IMR-90 (cell line): ENCODE data around the gene SLC25A12. TPM values are rescaled to one million over a fixed set of nuclear protein-coding genes. Genes with fewer than 3 reads are reported as not detected.

ENCODE experiments used
- ATAC-seq: fragments of 200-7000 bp; cut with Tn5 transposase; 2 replicates; pipeline ENCODE4 v1.9.1; 2020; ENCODE audit warnings: low read depth, mild to moderate bottlenecking, moderate library complexity
- BruUV-seq: library from RNA; stranded (reverse); fragments of 400-500 nt; replicated peaks from 2 replicates; lab custom pipeline; 2021; lab: Mats Ljungman, UMichigan
- CTCF ChIA-PET: fragments of 300-600 bp; formaldehyde crosslinking; extraction: SDS; loops from one replicate; lab custom pipeline; 2021; ENCODE audit warnings: antibody characterized with exemption; lab: Yijun Ruan, JAX
- POLR2A ChIA-PET: fragments of 300-600 bp; sonication (Branson Sonifier 250); formaldehyde crosslinking; loops from one replicate; lab custom pipeline; 2022; ENCODE audit warnings: antibody characterized with exemption; ENCODE audit not compliant: unreplicated experiment; lab: Charles Lee
- DNase-seq: peaks from one replicate; pipeline ENCODE4 v3.0.0; 2013
- H2AFZ ChIP-seq: replicated peaks from 2 replicates; pipeline ENCODE3; 2013; ENCODE audit warnings: low read length, mild to moderate bottlenecking; ENCODE audit not compliant: poor library complexity
- H2AK5ac ChIP-seq: 2 replicates; pipeline ENCODE4 v1.6.1; 2013; ENCODE audit warnings: low read depth, low read length, inconsistent platforms
- H2AK9ac ChIP-seq: replicated peaks from 2 replicates; pipeline ENCODE3; 2013; ENCODE audit warnings: mild to moderate bottlenecking, low read depth, low read length, moderate library complexity; ENCODE audit not compliant: poor library complexity
- H2BK120ac ChIP-seq: 2 replicates; pipeline ENCODE4 v1.6.1; 2013; ENCODE audit warnings: low read depth, low read length, inconsistent platforms
- H2BK15ac ChIP-seq: 3 replicates; pipeline ENCODE4 v1.6.1; 2013; ENCODE audit warnings: low read depth, low read length, inconsistent platforms
- H2BK20ac ChIP-seq: 2 replicates; pipeline ENCODE4 v1.6.1; 2013; ENCODE audit warnings: low read depth, mild to moderate bottlenecking, inconsistent platforms, low read length, moderate library complexity
- H2BK5ac ChIP-seq: 2 replicates; pipeline ENCODE4 v1.6.1; 2013; ENCODE audit warnings: mild to moderate bottlenecking, low read depth, low read length, inconsistent platforms; ENCODE audit not compliant: poor library complexity, severe bottlenecking
- H3K14ac ChIP-seq: replicated peaks from 2 replicates; pipeline ENCODE4 v1.6.1; 2013; ENCODE audit warnings: low read depth, low read length, inconsistent platforms
- H3K18ac ChIP-seq: 2 replicates; pipeline ENCODE4 v1.6.1; 2013; ENCODE audit warnings: low read depth, low read length, control low read depth
- H3K23ac ChIP-seq: 2 replicates; pipeline ENCODE4 v1.6.1; 2013; ENCODE audit warnings: low read depth, low read length, inconsistent platforms
- H3K27ac ChIP-seq: 2 replicates; pipeline ENCODE4 v1.5.1; 2013; ENCODE audit warnings: mild to moderate bottlenecking, control low read depth, low read length; ENCODE audit not compliant: insufficient read depth
- H3K27me3 ChIP-seq: 2 replicates; pipeline ENCODE4 v1.6.1; 2013; ENCODE audit warnings: low read length; ENCODE audit not compliant: control insufficient read depth, insufficient read depth
- H3K36me3 ChIP-seq: 2 replicates; pipeline ENCODE4 v1.6.1; 2013; ENCODE audit warnings: low read length, mixed read lengths; ENCODE audit not compliant: control insufficient read depth, insufficient read depth
- H3K4ac ChIP-seq: 2 replicates; pipeline ENCODE4 v1.6.1; 2013; ENCODE audit warnings: low read depth, low read length, inconsistent platforms
- H3K4me1 ChIP-seq: 2 replicates; pipeline ENCODE4 v1.6.1; 2013; ENCODE audit warnings: low read length, mixed read lengths; ENCODE audit not compliant: control insufficient read depth, insufficient read depth
- H3K4me2 ChIP-seq: 2 replicates; pipeline ENCODE4 v1.6.1; 2013; ENCODE audit warnings: low read depth, mild to moderate bottlenecking, control low read depth, low read length, moderate library complexity
- H3K4me3 ChIP-seq: 2 replicates; pipeline ENCODE4 v1.5.1; 2013; ENCODE audit warnings: low read depth, mild to moderate bottlenecking, control low read depth, low read length, moderate library complexity; ENCODE audit not compliant: insufficient read depth
- H3K56ac ChIP-seq: 2 replicates; pipeline ENCODE4 v1.6.1; 2013; ENCODE audit warnings: low read length, inconsistent platforms; ENCODE audit not compliant: insufficient read depth; ENCODE audit errors: extremely low read depth
- H3K79me1 ChIP-seq, 2 experiments: 2 replicates each; pipeline ENCODE4 v1.6.1; 2013; ENCODE audit warnings: low read length in 2 of 2, inconsistent platforms in 1 of 2, low read depth in 1 of 2
- H3K9ac ChIP-seq: 2 replicates; pipeline ENCODE4 v1.6.1; 2013; ENCODE audit warnings: low read depth, low read length, control low read depth
- H3K9me1 ChIP-seq: 2 replicates; pipeline ENCODE4 v1.6.1; 2013; ENCODE audit warnings: low read length, inconsistent platforms; ENCODE audit not compliant: insufficient read depth
- H3K9me3 ChIP-seq: 2 replicates; pipeline ENCODE4 v1.6.1; 2013; ENCODE audit warnings: low read length; ENCODE audit not compliant: control insufficient read depth, insufficient read depth
- H4K20me1 ChIP-seq: 2 replicates; pipeline ENCODE4 v1.6.1; 2013; ENCODE audit warnings: low read length, inconsistent platforms; ENCODE audit not compliant: insufficient read depth
- H4K5ac ChIP-seq: 2 replicates; pipeline ENCODE4 v1.6.1; 2013; ENCODE audit warnings: mild to moderate bottlenecking, low read depth, low read length, control low read depth
- H4K8ac ChIP-seq, 2 experiments: 2 replicates each; pipeline ENCODE4 v1.6.1; 2013; ENCODE audit warnings: low read depth in 2 of 2, low read length in 2 of 2, control low read depth in 1 of 2, inconsistent platforms in 1 of 2
- H4K91ac ChIP-seq: 2 replicates; pipeline ENCODE4 v1.6.1; 2013; ENCODE audit warnings: low read depth, low read length, inconsistent platforms; ENCODE audit not compliant: insufficient read depth
- CEBPB ChIP-seq: IDR thresholded peaks from 2 replicates; pipeline ENCODE4 v1.6.1; 2012; ENCODE audit warnings: low read depth, low read length, improper control_type of control experiment
- CHD1 ChIP-seq: IDR thresholded peaks from 2 replicates; pipeline ENCODE4 v1.6.1; 2012; ENCODE audit warnings: low read depth, low read length, improper control_type of control experiment
- MAZ ChIP-seq: IDR thresholded peaks from 2 replicates; pipeline ENCODE4 v1.6.1; 2012; ENCODE audit warnings: low read depth, mild to moderate bottlenecking, low read length, improper control_type of control experiment, moderate library complexity, borderline replicate concordance
- WGBS, 2 experiments: methylation state at CpG; one replicate each; pipeline versions ENCODE4 v1.1.5 to v1.1.7; 2013; ENCODE audit warnings: missing lambda C conversion rate in 2 of 2; ENCODE audit not compliant: insufficient read length in 1 of 2; ENCODE audit errors: extremely low coverage in 2 of 2; 5-methylcytosine and 5-hydroxymethylcytosine counted together
- dilution Hi-C: fragments of 300-500 bp; cut with HindIII; formaldehyde crosslinking; loops from one replicate; pipeline ENCODE4 v1.14.3; 2018; ENCODE audit warnings: low sequenced_read_pairs; ENCODE audit not compliant: unreplicated experiment
- in situ Hi-C: fragments of 300-500 bp; cut with MboI; formaldehyde crosslinking; loops from 3 replicates; pipeline ENCODE4 v1.14.3; 2019; ENCODE audit warnings: low sequenced_read_pairs, inconsistent platforms, mixed read lengths
- intact Hi-C: fragments of 100-400 bp; cut with micrococcal nuclease; formaldehyde crosslinking; loops from 2 replicates; pipeline ENCODE4 v1.10.0; 2022
- polyA plus RNA-seq, 3 experiments: library from polyadenylated mRNA; depleted of rRNA; stranded (reverse); fragments of >200 nt; gene quantifications; 2 replicates each; pipeline ENCODE4 v1.2.3, GENCODE V29; 2012; ENCODE audit warnings: low replicate concordance in 1 of 3
- total RNA-seq: library from RNA; depleted of rRNA; stranded (reverse); fragments of >200 nt; gene quantifications from 2 replicates; pipeline ENCODE4 v1.2.3, GENCODE V29; 2012
- TF ChIP-seq, protein P1 (sequence below): conservative IDR thresholded peaks from 2 replicates; pipeline ENCODE4 v1.5.1; 2012; ENCODE audit warnings: mild to moderate bottlenecking, low read depth, low read length, improper control_type of control experiment

SLC25A12 gene
- total and polyA plus RNA-seq, 2 of the 4 experiments (the other 2 are of a cell fraction), result 16.3 to 17.6 TPM

DNA sequence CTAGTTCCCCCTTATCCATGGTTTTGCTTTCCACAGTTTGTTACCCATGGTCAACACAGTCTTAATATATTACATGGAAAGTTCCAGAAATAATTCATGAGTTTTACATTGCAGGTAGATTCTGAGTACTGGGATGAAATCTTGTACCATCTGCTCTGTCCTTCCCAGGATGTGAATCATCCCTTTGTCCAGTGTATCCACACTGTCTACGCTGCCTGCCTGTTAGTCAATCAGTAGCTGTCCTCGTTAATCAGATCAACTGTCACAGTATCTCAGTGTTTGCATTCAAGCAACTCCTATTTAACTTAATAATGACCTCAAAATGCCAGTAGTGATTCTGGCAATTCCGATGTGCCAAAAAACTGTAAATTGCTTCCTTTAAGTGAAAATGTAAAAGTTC lies 130.4 kb downstream of the SLC25A12 start:
- Histone ChIP-seq H3K9me3 (no peaks in the 10 kb centered on the region), H2BK120ac (no peak overlapping the region), H4K91ac (no peak overlapping the region), H4K5ac (no peak overlapping the region), H2BK15ac (no peak overlapping the region), H3K23ac (no peak overlapping the region), H3K9me1 (peaks cover 7% of the 10 kb centered on the region), H3K4ac (no peak overlapping the region), H4K20me1 (no peaks in the 10 kb centered on the region), H3K4me2 (no peak overlapping the region), H3K36me3 (peaks cover 13% of the 10 kb centered on the region), H3K9ac (no peak overlapping the region), H3K4me3 (no peak overlapping the region), H3K4me1 (peaks cover 2% of the 10 kb centered on the region), H2BK20ac (no peak overlapping the region), H3K18ac (no peak overlapping the region), H2AK5ac (no peak overlapping the region), H2AK9ac (no peak overlapping the region), H3K14ac (no peak overlapping the region), H3K27me3 (no peaks in the 10 kb centered on the region), H3K56ac (no peak overlapping the region), H4K8ac (no peak overlapping the region), H2BK5ac (no peak overlapping the region), H2AFZ (no peak overlapping the region), H3K79me1 (peaks cover 0 to 6% of the 10 kb centered on the region in 2 experiments; a peak in 1 of 4 replicates), H3K27ac (no peak overlapping the region)
- ChIA-PET POLR2A (interaction anchor here (0.6 kb wide), 1 partner anchor 549 kb away, joined by 5 read pairs; no protein-coding TSS in a partner anchor), CTCF (interaction anchor here (0.6 to 0.9 kb wide), 2 partner anchors 9 to 450 kb away, joined by 3 to 4 read pairs; no protein-coding TSS in a partner anchor)
- TF ChIP-seq, protein P1, sequence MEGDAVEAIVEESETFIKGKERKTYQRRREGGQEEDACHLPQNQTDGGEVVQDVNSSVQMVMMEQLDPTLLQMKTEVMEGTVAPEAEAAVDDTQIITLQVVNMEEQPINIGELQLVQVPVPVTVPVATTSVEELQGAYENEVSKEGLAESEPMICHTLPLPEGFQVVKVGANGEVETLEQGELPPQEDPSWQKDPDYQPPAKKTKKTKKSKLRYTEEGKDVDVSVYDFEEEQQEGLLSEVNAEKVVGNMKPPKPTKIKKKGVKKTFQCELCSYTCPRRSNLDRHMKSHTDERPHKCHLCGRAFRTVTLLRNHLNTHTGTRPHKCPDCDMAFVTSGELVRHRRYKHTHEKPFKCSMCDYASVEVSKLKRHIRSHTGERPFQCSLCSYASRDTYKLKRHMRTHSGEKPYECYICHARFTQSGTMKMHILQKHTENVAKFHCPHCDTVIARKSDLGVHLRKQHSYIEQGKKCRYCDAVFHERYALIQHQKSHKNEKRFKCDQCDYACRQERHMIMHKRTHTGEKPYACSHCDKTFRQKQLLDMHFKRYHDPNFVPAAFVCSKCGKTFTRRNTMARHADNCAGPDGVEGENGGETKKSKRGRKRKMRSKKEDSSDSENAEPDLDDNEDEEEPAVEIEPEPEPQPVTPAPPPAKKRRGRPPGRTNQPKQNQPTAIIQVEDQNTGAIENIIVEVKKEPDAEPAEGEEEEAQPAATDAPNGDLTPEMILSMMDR, result no peak
- no peak for TF ChIP-seq CEBPB
- TF ChIP-seq MAZ, result no peak
- no peak for TF ChIP-seq CHD1
- dilution Hi-C loops, result no loop called here
- no peak for DNase-seq
- no peak for ATAC-seq
- intact Hi-C loops, result no loop called here
- in situ Hi-C loops, result no loop called here
- no TSS peak for BruUV-seq
- no CpG with 5 or more reads among the region's 3 CpGs for WGBS, 2 experiments
